NCI-H748 treated with DMSO at 0.1 percent for 48 hours (cell line): ENCODE measurements around the gene NPY4R2.
"Not testable (repeated sequence)": the region's sequence is repeated elsewhere in the genome, so short reads cannot be mapped to it uniquely, and the experiment has no call there.

Source experiments
- DNase-seq: peaks from one replicate; lab custom pipeline; 2025; lab: John Stamatoyannopoulos, UW

Gene NPY4R2

DNA sequence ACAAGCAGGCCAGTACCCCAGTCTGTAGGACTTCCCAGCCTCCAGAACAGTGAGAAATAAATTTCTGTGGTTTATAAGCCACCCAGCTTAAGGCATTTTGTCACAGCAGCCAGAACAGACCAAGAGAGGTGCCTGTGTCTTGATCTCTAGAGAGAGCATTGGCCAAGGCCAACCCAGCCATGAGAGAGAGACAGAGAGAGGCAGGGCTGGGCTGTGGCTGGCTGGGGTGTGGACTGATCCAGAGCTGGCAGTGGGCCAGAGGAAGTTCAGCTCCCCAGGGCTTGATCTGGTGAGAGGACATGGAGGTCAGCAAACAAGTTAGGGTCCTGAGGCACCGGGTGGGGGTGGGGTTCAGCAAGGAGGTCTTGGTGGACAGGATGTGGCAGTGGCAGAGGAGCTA lies 14.4 kb downstream of the NPY4R2 start:
- DNase-seq: not testable (repeated sequence)

DNA sequence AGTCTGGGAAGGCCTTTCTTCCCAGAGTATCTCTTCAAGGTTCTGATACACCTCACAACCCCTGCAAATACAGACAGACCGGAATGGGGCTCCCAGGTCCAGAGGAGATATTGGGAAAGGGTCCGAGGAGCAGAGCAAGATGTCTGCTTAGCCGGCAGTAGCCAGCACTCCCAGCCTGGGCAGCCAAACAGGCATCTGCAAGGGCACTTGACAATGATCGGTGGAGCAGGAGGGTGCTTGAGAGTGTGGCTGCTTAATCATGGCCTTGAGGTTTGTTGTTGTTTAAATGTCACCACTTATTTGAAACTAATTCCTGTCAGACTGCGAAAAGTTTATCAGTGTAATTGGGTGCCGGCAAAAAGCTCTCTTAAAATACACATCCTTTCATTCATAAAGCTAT lies 15.0 kb downstream of the NPY4R2 start:
- not testable (repeated sequence) for DNase-seq

DNA sequence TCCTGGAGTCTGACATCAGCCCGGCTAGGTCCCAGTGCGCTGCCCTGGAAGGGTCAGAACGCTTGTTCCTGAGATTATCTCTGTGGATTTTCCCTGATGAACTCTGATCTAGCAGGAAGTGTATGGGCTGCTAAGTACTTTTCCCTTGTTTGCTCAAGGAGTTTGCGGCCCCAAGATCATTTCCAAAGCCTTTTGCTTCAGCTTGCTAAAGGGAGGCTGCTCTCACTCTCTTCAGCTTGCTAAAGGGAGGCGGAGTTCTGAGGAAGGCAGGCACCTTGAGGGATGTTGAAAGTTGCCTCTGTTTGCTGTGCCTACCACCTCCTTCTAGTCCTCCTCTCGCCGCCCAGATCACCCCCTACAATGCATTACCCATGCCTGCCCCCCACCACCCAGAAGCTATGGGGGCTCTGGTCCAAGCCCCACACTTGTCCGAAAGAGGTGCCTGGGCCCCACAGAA lies 18.3 kb downstream of the NPY4R2 start:
- not testable (repeated sequence) for DNase-seq

DNA sequence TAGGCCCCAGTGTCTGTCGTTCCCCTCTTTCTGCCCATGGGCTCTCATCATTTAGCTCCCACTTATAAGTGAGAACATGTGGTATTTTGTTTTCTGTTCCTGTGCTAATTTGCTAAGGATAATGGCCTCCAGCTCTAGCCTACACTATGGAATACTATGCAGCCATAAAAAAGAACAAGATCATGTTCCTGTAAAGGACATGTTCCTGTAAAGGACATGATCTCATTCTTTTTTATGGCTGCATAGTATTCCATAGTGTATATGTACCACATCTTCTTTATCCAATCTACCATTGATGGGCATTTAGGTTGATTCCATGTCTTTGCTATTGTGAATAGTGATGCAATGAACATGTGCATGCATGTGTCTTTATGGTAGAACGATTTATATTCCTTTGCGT lies 19.2 kb downstream of the NPY4R2 start:
- not testable (repeated sequence) for DNase-seq

DNA sequence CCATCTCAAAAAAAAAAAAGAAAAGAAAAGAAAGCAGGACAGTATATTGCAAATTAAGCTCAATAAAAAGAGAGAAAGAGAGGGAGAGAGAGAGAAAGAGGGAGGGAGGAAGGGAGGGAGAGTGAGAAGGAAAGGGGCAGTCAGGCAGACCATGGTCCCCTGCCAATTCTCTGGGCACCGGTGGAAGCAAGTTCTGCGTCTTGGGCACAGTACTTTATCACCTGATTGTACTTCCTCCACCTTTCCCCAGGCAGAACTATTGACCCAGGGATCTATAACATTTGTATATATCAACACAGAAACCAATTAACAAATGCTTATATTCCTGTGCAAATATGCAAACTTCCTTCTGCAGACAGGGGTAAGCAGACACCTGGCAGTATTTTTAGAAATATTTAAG lies 22.4 kb downstream of the NPY4R2 start:
- DNase-seq: not testable (repeated sequence)

DNA sequence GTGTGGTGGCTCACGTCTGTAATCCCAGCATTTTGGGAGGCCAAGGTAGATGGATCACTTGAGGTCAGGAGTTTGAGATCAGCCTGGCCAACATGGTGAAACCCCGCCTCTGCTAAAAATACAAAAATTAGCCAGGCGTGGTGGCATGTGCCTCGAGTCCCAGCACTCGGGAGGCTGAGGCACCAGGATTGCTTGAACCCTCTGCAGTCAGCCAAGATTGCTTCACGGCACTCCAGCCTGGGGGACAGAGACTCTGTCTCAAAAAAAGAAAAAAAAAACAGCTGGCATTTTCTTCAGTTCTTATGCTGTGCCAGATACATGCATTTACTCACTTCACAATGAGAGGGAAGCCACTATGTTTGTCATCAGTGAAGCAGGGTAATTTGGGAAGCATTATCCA lies 22.9 kb downstream of the NPY4R2 start:
- DNase-seq: not testable (repeated sequence)

DNA sequence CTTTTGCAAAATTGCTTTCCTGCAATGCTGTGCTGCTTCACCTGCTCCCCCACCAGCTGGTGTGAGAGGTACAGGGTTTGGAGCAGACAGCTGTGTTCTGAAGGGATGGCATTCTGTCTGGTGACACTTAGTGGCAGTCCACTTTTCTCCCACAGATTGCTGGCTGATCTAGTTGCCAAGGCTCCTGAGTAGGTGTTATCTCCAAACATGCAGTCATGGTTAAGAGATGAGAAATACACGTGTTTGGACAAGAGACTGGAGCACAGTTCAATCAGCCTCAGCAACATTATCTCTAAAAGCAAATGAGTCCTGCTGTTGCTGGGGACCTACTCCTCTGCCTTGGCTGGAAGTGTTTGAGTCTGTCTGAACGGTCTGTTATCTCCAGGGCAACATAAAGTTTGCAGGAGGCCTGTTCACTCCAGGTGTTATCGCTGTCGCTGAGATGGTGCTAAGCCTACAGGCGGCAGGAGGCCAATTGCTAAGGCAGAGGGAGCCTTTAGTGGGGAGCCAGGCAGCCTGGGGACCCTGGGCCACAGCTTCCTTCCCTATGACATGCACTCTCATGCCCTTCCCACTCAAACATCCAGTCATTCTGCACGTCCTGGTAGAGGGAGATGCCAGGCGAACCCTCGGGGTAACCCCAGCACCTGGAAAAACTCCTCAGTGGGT lies 24.0 kb downstream of the NPY4R2 start:
- not testable (repeated sequence) for DNase-seq

DNA sequence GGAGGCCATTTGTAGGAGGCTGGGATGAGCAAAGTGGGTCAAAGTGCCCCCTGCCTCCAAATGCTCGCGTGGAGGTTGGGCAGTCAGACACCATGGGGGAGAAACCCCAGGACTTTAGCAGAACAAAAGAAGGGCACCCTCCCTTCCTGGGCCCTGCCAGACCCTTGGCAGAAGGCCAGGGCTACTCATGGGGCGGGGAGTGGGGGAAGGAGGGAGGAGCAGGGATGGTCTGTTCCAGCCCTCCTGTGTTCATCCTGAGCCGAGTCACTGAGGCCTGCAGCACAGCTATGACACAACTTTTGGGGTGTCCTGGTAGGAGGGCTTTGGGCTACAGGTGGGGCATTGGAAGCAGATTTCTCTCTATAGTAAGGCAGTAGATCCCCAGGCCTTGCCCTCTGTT lies 24.9 kb downstream of the NPY4R2 start:
- not testable (repeated sequence) for DNase-seq

DNA sequence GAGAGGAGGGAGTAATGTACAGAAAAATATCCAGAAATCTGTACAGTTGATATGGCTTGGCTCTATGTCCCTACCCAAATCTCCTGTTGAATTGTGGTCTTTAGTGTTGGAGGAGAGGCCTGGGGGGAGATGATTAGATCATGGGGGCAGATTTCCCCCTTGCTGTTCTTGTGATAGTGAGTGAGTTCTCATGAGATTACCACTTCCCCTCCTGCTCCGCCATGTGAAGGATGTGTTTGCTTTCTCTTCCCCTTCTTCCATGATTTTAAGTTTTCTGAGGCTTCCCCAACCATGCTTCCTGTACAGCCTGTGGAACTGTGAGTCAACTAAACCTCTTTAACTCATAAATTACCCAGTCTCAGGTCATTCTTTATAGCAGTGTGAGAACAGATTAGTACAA lies 29.0 kb downstream of the NPY4R2 start:
- not testable (repeated sequence) for DNase-seq

DNA sequence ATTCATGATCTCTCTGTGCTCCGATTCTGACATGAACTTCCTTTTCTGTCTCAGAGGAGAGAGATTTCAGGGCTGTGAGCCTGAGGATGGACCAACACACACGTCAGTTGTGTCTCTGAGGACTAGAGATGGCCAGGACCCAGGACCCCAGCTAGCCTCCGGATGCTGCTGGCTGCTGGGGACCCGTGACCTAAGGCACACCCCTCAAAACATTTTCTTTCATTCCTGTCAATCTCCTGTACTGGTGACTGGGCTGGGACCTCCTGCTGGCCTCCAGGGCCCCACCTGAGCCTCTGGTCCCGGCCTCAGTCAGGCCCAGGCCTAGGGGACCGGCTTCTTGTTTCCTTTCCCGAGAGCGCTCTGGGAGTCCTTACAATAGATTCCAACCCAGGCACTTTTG lies 38.7 kb downstream of the NPY4R2 start:
- DNase-seq: not testable (repeated sequence)

DNA sequence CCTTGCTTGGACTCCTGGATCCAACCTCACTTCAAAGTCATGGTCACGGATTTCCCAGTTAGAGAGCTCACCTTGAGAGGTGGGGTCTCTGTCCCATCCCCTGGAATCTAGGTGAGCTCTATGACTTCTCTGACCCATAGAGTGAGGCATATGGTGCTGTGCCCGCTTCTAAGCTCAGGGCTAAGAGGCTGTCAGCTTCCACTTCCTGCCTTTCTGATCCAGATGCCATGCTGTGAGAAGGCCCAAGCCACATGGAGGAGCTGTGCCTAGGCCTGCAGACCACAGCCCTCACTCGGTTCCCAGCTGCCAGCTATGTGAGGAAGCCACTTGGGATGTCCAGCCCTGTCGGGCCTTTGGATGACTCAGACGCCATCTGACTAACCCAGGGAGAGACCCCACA lies 41.2 kb downstream of the NPY4R2 start:
- not testable (repeated sequence) for DNase-seq

DNA sequence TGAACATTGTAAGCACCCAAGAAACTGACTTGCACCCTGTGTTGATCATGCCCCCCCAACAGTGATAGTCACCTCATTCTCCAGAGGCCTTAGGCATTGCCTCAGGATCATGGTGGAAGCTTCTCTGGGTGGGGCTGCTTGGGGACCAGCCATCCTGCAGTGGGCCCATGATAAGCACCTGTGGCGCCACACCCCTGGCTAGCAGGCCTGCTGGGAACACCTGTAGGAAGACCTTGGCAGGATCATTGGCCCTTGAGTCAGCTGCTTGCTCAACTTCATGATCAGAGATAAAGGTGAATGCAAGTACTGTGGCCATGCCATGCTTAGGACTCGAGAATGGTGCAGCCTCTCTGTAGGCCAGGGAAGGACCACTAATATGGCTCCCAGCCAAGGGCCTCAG lies 42.2 kb downstream of the NPY4R2 start:
- DNase-seq: not testable (repeated sequence)

DNA sequence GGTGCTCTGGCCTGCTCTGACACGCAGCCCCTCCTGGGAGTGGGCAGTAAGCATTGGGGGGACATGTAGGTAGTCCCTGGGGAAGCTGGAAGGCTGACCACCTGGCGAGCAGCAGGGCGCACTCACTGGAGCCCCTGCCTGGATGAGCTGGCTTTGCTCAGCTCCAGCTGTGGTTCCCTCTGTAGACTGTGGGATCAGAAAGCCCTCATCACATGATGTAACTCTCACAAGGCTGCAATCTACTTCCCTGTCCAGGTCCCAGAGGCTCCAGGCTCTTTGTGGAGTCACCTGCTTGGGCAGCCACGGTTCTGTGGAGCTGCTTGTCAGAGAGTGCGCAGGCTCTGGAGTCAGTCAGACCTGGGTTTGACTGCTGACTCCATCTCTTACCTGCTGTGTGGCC lies 44.3 kb downstream of the NPY4R2 start:
- DNase-seq: not testable (repeated sequence)

DNA sequence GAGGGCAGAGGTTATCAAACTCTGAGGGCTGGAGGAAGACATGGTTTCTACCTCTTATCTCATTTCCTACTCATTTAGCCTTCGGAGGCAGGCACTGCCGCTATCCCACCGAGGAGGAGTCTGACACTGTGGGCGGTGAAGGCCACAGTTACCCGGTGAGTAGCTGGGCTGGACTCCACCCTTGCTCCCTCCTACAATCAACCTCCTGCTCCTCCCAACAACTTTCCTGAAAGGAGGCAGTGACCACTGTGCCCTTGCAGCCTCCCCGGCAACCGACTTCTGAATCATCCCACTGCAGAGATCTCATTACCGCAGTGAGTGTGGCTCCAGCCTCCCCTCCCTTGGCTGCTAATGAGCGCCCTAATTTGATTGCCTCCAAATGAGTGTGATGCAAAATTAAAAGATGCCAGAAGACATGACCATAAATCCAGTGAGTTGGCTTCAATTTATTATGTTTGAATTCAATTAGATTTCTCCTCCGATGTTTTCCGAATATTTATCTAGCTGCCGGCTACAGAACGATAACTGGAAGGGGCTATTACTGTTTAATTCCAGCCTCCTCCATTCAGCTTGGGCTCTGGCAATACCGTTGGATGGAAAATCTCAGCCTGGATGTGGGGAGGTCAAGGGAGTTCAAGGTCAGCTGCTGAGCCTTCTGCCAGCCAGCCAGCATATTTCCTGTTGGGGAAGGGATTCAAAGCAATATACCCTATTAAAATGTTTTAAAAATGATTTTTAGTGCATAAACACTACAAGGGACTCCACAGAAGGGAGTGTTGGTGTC lies 46.0 kb downstream of the NPY4R2 start:
- DNase-seq: not testable (repeated sequence)

DNA sequence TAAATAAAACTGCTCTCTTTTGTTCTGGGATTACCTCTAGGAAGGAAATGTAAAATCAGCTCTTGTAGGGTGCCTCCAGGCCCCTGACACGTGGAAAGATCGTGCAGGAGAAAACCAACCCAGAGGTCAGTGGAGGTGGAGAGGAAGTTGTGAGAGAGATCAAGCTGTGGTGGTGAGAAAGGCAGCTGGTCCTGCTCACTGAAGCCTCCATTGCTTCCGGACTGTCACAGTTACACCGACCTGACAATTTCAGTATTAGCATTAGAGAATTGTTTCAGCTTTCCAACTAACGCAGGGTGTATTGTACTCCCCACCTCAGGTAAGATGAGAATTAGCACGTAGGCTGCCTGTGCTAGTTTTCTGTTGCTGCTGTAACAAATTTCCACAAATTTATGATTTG lies 50.5 kb downstream of the NPY4R2 start:
- not testable (repeated sequence) for DNase-seq

DNA sequence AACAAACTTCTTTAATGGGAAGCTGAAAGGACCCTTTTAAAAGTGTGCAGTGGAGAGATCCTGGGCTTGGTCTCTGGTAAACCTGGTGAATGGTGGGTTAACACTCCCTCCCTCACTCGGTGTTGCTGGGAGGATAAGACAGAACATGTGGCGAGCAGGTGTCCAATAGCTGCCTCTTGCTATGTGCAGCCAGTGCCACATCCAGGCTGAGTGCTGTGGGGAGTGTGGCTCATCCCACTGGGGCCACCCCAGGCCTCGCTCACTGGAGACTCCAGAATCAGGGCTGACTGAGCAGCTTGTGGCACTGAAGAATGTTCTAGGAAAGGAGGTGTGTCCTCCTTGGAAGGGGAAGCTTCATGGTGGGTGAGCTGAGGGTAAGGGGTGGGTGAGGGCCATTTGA lies 51.6 kb downstream of the NPY4R2 start:
- not testable (repeated sequence) for DNase-seq

DNA sequence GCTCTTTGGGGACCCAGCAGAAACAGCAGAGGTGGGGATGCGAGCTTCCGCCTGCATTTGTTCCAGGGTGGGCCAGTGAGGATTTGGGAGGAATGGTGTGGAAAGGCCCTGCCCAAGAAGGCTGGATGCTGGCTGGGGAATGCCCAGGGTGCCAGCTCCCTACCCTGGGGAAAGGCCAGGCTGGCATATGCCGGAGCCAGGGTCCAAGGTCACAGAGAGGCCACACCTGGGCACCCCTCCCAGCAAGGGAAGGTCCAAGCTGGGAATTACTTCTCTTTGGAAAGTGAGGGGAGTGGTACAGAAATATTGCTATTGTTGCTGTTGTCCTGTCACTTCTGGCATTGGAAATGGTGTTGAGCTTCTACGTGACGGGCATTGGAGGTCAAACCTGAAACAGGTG lies 53.1 kb downstream of the NPY4R2 start:
- DNase-seq: not testable (repeated sequence)

DNA sequence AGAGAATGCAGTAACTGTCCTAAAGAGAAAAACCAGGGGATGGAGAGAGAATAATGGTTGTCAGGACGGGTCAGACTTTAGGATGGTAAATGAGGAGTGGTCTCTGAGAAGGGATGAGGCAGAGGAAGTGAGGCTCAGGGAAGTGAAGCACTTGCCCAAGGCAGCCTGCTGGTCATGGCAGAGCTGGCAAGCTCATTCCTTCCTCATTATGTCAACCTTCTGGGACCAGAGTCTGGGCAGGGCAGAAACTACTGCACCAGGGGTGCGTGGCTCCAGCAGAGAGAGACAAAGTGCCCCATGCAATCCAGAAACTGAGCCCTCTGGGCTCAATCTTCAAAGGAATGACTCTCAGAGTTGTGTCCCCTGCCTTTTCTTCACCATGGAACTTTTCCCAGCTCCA lies 53.6 kb downstream of the NPY4R2 start:
- DNase-seq: not testable (repeated sequence)
